ENCODE measurements around the gene ALG9.

DNA sequence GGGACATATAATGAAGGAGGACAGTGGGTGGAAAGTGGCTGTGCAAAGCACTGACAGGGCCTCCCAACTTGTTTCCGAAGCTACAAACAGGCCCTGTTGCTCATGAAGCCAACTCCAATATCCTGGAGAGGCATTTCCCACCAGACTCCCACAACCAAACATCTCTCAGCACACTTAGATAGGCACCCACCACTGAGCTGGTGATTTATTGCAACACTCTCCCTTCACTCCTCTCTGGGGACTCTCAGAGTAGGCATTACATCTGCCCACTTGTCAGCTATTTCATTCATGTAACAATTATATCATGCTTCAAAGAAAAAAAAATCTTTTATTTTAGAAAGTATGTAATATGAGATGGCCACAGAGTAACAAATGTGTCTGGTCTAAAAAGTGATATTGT is 73.1 kb downstream of the ALG9 start:
- TF ChIP-seq, protein P1, sequence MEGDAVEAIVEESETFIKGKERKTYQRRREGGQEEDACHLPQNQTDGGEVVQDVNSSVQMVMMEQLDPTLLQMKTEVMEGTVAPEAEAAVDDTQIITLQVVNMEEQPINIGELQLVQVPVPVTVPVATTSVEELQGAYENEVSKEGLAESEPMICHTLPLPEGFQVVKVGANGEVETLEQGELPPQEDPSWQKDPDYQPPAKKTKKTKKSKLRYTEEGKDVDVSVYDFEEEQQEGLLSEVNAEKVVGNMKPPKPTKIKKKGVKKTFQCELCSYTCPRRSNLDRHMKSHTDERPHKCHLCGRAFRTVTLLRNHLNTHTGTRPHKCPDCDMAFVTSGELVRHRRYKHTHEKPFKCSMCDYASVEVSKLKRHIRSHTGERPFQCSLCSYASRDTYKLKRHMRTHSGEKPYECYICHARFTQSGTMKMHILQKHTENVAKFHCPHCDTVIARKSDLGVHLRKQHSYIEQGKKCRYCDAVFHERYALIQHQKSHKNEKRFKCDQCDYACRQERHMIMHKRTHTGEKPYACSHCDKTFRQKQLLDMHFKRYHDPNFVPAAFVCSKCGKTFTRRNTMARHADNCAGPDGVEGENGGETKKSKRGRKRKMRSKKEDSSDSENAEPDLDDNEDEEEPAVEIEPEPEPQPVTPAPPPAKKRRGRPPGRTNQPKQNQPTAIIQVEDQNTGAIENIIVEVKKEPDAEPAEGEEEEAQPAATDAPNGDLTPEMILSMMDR (optimal IDR thresholded peaks at IDR 0.05 in 1 of 3, IDR thresholded peaks at IDR 0.05 in 1 of 3, conservative IDR thresholded peaks at IDR 0.05 in 1 of 3; ENCODE audit: extremely low read depth in 1 of 3, insufficient read depth in 2 of 3, low read length in 3 of 3) = no peak
- TF ChIP-seq EZH2 (IDR thresholded peaks at IDR 0.05; ENCODE audit: low read length) = no peak
